GM21717 (cell line): ENCODE results near the gene MXRA8.
A peak's percentile ranks its signal among the peaks of the same experiment; 100 is the strongest.
"Not testable (repeated sequence)": the region's sequence is repeated elsewhere in the genome, so short reads cannot be mapped to it uniquely, and the experiment has no call there.

Source experiments
- ATAC-seq: cut with Tn5 transposase; IDR thresholded peaks from one replicate; pipeline ENCODE4 v1.9.1; 2021; ENCODE audit warnings: mild to moderate bottlenecking, moderate library complexity; ENCODE audit not compliant: unreplicated experiment

The MXRA8 gene

GRCh38 chr1:1393014-1393413, 34.7 kb upstream of the MXRA8 start:
- no peak for ATAC-seq

- no peak for ATAC-seq
Measured at GRCh38 chr1:1391225-1391624, 32.9 kb upstream of the MXRA8 start.

DNA sequence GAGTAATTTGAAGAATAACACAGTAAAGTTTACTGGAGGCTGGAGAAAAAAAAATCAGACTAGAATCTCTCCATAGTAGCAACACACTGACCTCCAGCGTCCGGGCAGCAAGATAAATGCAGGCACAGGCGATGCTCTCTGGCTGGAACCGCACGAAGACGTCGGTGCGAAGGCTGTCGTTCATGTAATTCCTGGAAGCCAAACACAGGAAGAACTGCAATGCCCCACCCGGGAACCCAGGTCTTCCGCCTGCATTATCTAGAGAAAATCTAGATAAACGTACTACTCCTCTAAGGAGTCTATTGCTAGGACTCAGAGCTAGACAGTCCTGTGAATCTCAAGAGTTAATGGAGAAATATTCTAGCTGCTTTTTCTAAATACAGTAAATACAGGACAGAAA, 32.3 kb upstream of the MXRA8 start:
- no peak for ATAC-seq

DNA sequence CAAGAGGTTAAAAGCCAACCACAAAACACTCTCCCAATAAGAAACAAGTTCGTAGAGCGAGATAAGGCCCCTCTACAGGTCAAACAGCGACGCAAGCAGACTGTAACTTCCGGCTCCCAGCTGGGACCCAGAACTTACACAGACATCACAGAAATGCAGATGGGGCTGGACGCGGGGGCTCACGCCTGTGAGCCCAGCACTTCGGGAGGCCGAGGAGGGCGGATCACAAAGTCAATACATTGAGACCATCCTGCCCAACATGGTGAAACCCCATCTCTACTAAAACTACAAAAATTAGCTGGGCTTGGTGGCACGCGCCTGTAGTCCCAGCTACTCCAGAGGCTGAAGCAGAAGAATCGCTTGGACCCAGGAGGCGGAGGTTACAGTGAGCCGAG, 29.7 kb upstream of the MXRA8 start:
- ATAC-seq: no peak

DNA sequence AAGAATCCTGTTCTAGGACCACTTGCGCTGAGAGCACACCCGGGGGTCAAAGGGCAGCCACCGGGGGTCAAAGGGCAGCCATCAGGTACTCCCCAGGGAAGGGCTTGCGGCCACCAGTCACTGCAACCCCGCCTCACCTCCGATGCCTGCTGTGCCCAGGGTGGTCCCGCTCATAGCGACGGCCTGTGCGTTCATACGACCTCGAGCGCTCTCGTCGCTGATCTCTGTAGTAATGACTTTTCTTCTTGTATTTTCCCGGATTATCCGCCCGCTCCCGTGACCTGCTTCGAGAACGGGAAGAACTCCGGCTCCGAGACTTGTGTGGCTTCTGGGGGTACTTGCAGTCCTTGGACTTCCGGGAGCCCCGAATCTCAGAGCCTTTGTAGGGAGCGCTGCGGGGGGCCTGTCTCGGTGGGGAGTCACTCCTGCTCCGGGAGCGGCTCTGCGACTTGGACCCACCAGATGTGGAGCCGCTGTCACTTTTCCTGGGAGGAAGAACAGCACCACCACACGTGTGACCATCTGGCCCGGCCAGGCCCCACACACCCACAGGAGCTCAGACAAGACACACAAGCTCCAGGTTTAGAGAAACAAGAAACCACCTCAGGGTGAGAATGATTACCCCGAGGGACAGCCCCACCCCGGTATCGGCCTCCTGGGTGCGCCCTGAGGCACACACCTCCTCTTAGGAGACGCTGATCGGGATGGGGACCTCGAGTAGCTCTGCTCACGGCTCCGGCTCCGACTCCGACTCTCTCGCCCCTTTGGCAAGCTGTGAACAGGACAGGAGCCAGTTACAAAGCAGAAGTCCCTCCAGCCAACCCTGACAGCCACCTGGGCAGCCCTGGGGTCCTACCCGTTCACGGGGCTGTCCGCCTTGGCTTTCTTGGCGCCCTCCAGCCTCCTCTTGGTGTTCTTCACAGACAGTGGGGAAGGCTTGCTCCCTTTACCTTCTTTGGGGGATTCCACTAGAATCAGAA, 29.0 kb upstream of the MXRA8 start:
- ATAC-seq: no peak

GRCh38 chr1:1385931-1386330, 27.6 kb upstream of the MXRA8 start:
- no peak for ATAC-seq

DNA sequence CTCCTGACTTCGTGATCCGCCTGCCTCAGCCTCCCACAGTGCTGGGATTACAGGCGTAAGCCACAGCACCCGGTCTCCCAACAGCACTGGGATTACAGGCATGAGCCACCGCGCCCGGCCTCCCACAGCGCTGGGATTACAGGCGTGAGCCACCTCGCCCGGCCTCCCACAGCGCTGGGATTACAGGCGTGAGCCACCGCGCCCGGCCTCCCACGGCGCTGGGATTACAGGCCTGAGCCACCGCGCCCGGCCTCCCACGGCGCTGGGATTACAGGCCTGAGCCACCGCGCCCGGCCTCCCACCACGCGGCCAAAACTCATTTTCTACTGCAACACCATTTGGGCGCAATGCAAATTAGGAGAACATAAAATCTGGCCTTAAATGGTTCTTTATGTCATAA, 27.0 kb upstream of the MXRA8 start:
- ATAC-seq: not testable (repeated sequence)

DNA sequence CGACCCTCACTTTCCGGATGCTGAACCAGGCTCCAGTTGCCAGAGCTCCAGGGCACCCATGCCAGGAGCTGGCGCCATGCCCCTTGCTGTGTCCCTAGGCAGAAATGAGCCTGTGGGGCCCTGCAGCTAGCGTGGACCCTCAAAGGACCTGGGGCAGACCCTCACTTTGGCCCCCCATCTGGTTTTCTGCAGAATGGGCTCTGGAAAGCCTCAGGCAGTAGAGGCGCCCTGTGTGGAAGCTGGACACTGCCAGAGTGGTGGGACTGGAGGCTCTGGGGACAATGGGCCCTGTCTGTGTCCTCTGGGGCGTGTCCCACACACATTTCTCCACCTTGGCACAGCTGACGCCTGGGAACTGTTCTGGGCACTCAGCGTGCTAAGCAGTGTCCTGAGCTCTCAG, 22.9 kb upstream of the MXRA8 start:
- no peak for ATAC-seq

GRCh38 chr1:1380860-1381259, 22.5 kb upstream of the MXRA8 start:
- no peak for ATAC-seq

DNA sequence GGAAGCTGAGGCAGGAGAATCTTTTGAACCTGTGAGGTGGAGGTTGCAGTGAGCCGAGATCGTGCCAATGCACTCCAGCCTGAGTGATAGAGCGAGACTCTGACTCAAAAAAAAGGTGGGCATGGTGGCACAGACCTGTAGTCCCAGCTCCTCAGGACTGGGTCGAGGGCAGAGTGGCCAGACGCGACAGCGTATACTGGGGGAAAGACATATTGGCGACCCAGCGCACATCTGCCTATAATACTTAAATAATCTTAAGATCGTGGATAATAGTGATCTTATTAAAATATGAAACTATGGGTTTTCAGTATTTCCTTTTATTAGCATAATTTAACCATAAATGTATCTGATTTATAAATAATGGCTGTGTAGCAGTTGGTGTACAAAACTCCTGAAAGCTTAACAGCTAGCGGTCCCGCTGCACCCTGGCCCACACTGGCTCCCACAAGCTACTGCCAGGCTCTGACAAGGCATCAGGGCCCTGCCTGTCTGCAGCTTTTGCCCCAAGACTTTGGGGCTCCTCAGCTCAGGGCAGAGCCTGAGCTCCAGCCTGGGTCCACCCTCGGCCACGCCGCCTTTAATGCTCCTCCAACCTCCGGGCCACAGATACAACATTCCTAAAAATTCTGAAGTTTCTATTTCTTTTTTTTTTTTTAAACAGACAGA, 19.3 kb upstream of the MXRA8 start:
- no peak for ATAC-seq

GRCh38 chr1:1376551-1377226, 18.3 kb upstream of the MXRA8 start:
- ATAC-seq: no peak

DNA sequence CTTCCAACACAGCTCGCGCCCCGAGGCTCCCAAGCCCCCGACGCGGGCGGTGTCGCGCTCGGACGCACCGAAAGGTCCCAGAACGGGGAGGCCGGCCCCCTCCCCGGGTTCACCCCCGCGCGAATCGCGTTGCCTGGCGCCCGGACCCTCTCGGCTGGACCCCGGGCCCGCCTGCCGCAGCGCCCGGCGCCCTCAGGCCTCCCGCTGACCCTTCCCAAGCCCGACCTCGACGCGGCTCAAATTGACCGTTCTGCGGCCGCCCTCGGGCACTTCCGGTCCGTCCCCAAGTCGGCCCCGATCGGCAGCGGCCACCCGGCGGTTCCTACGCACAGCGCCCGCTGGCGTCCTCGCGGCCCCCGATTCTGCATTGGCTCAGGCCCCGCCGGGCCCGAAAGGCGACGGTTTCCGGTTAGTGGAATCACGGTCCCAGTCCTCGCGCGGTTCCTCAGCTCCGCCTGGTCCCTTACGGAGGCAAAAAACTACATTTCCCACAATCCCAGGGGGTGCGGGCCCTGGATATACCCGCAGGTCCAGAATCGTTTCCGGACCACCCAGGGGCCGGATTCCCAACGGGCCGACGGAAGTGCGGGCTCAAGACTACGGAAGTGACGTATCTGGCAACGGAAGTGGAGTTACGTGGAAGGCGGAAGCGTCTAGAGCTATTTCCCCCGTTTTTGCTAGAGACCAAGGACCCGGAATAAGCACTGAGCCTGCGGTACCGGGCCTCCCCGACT, 16.7 kb upstream of the MXRA8 start, which contains the start of gene AURKAIP1:
Gene AURKAIP1, minus strand, starts transcription at position 279 of the 734 bp plus-strand sequence. CDS start 451 bp downstream, outside the sequence.
- peak; percentile 76 for ATAC-seq

DNA sequence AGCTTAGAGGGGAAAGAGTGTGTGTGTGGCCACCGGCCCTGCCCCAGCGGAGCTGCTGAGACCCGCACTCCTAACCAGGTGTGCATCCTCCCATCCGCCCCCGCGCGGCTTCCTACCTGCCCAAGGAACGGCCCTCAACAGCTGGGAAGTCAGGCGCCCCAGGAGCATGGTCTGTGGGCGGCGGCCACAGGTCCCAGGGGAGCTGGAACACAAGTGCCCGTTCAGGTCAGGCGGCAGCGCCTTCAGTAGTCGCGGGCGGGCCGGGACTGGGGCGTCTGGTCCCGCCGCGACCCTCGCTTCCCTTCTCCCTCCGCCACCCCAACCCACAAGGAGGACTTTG, 16.2 kb upstream of the MXRA8 start:
- no peak for ATAC-seq

DNA sequence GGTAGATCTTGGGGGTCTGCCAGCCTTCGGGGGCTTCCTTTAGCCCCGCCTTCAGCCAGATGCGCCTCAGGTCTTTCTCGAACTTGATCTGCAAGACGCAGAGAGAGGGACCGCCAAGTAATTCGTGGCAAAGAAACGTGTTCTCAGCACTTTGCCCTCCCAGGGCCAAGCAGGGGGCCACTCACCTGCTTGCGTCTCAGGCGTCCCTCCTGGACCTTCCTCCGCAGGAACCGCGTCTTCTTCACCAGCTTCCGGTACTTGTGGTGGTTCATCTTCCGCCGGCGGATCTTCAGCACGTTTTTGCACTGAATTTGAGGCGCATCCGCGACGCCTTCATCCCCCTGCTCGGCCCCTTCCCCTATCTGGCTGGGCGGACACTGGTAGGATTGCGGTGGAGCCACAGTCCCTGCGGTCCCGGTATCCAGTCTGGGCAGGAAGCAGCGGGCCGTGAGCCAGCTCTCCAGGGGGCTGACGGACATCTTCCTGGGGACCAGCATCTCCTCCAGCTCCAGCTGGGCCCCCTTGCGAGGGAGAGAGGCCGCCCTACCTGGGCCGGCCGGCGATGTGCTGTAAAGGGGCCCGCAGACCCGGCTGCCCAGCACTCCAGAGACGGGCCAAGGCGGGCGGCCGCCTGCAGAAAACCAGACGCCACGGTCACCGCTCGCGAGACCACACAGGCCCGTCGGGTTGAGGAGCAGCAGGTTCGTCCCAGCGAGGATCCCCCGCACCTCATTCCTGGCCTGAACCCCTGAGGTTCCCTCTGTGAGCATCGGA, 15.6 kb upstream of the MXRA8 start:
- ATAC-seq: no peak

DNA sequence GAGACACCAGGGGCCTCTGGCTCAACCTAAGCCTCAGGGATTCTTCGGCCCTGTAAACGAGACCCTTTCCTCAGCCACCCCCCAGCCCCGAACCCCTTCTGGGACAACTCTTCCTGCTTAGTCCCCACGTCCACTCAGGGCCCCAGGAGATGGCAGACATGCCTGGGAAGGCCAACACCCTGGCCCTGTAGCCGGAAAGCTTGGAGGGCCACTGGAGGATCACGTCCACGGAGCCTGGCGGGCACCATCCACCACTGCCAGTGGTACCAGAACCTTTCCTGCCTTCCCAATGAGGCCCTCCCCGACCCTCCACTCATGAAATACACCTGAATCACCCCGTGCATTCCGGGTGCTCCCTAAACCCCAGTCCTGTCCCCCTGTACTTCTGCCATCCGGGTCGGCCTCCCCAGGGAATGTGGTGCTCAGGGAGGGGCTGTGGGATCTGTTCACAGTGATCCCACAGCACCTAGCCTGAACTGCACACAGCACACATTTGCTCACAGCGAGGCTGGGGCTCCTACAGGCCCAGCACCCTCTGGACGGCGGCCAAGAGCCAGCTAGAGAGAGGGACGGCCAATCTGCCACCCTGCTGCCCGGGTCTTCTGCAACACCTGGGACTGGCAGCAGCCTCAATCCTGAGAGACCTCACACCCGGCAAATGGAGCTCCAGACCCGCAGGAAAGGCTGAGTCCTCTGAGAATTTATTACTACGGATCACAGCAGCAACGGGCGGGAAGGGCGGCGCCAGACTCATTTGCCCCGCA, 14.9 kb upstream of the MXRA8 start:
- ATAC-seq: no peak

DNA sequence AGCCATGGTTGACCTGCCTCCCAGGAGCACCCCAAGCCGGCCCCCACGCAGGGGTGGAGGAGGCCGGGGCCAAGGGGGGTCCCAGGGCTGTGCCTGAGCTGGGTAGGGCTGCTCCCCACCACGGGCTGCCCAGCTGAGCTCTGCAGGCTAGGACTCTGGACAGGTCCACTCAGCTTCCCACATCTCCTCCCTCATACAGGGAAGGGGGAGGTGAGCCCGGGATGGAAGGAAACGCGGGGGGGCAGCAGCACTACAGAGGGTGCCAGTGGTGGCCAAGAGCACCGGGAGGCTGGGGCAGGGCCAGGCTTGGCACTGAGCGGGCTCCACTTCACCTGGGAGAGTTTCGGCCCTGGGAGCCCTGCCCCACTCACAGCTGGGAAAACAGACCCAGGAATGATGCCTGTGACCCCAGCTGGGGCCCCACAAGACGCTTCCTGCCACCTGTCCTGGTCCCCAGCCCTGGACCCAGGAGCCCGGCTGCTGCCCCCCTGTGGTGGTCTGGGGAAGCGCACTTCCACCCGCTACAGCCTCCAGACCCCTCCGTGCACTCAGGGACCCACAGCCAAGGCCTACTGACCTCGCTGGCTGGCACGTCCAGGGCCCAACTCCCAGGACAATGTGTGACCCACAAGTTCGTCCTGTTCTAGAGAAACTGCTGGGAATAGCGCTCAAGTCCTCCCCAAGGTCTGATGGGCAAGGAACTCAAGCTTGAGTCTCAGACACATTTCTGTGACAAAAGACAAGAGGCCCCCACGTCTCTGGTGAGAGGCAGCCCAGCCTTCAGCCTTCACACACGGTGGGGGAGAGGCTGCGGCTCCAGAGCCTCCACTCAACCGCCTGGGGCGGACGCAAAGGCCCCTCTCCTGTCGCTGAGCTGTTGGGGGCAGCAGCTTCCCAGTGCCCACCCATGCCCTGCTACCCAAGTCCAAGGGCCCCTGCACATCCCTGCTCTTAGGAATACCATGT, 13.7 kb upstream of the MXRA8 start:
- ATAC-seq: no peak

GRCh38 chr1:1371364-1371745, 13.0 kb upstream of the MXRA8 start:
- ATAC-seq: no peak

- no peak for ATAC-seq
Measured at GRCh38 chr1:1370771-1371300, 12.5 kb upstream of the MXRA8 start.
